Activated B cell treated with CpG ODN at 0.5 μM for 24 hours (primary cell): ENCODE data around the gene PBX1. TPM values are rescaled to one million over a fixed set of nuclear protein-coding genes. Genes with fewer than 3 reads are reported as not detected.

Experiments
- ATAC-seq: fragments of 200-7000 bp; cut with Tn5 transposase; one replicate; pipeline ENCODE4 v1.10.0; 2021; ENCODE audit warnings: low read depth, mild to moderate bottlenecking, moderate library complexity
- CTCF ChIA-PET: fragments of 350-600 bp; sonication (Branson Sonifier 250); formaldehyde crosslinking; loops from one replicate; lab custom pipeline; 2021; ENCODE audit warnings: antibody characterized with exemption; lab: Charles Lee
- POLR2A ChIA-PET: fragments of 350-600 bp; sonication (Branson Sonifier 250); formaldehyde crosslinking; loops from one replicate; lab custom pipeline; 2021; ENCODE audit warnings: antibody characterized with exemption; lab: Charles Lee
- DNase-seq: peaks from one replicate; pipeline ENCODE4 v3.0.0; 2022
- H3K27ac Mint-ChIP-seq: one replicate; pipeline ENCODE4 v1.8.0; 2020; ENCODE audit warnings: mixed read lengths
- H3K27me3 Mint-ChIP-seq: one replicate; pipeline ENCODE4 v1.8.0; 2021; ENCODE audit warnings: mixed read lengths
- H3K36me3 Mint-ChIP-seq: one replicate; pipeline ENCODE4 v1.8.0; 2021; ENCODE audit warnings: low read depth, mixed read lengths
- H3K4me1 Mint-ChIP-seq: one replicate; pipeline ENCODE4 v1.8.0; 2021; ENCODE audit warnings: mixed read lengths
- H3K4me3 Mint-ChIP-seq: one replicate; pipeline ENCODE4 v1.8.0; 2020; ENCODE audit warnings: mild to moderate bottlenecking, mixed read lengths
- H3K9me3 Mint-ChIP-seq: one replicate; pipeline ENCODE4 v1.8.0; 2020; ENCODE audit warnings: mixed read lengths
- CTCF ChIP-seq: fragments of 200-600 bp; IDR thresholded peaks from one replicate; pipeline ENCODE4 v1.8.0; 2022; ENCODE audit warnings: antibody characterized with exemption, mild to moderate bottlenecking
- intact Hi-C: fragments of 100-400 bp; cut with micrococcal nuclease; formaldehyde crosslinking; loops from one replicate; pipeline ENCODE4 v1.15.1; 2024
- total RNA-seq: library from RNA; stranded (reverse); gene quantifications from 2 replicates; pipeline ENCODE4 v1.2.3, GENCODE V29; 2022

The PBX1 gene
- total RNA-seq, 1 donor from 2014 or later: not detected

GRCh38 chr1:164813776-164814175, 254.8 kb downstream of the PBX1 start:
- DNase-seq: no peak
- Mint-ChIP-seq H3K9me3 (no peaks in the 10 kb centered on the region), H3K4me3 (no peak overlapping the region), H3K4me1 (no peaks in the 10 kb centered on the region), H3K27me3 (peaks cover 5% of the 10 kb centered on the region), H3K27ac (no peak overlapping the region), H3K36me3 (no peaks in the 10 kb centered on the region)
- intact Hi-C loops: no loop called here
- ChIA-PET CTCF (no interaction called here), POLR2A (no interaction called here)
- no peak for TF ChIP-seq CTCF
- no peak for ATAC-seq

GRCh38 chr1:164821648-164822047, 262.7 kb downstream of the PBX1 start:
- peaks cover 2% of the 10 kb centered on the region for H3K27me3 Mint-ChIP-seq
- no peak for TF ChIP-seq CTCF
- no peak overlapping the region for H3K4me3 Mint-ChIP-seq
- no peak for ATAC-seq
- ChIA-PET CTCF (no interaction called here), POLR2A (no interaction called here)
- H3K4me1 Mint-ChIP-seq: no peaks in the 10 kb centered on the region
- no peak for DNase-seq
- H3K27ac Mint-ChIP-seq: no peak overlapping the region
- intact Hi-C loops: no loop called here
- H3K36me3 Mint-ChIP-seq: no peaks in the 10 kb centered on the region
- no peaks in the 10 kb centered on the region for H3K9me3 Mint-ChIP-seq

GRCh38 chr1:164823486-164824279, 264.7 kb downstream of the PBX1 start:
- CTCF ChIA-PET: no interaction called here
- no peak for ATAC-seq
- H3K4me1 Mint-ChIP-seq: no peaks in the 10 kb centered on the region
- no peak overlapping the region for H3K27ac Mint-ChIP-seq
- H3K4me3 Mint-ChIP-seq: no peak overlapping the region
- DNase-seq: no peak
- H3K27me3 Mint-ChIP-seq: no peaks in the 10 kb centered on the region
- TF ChIP-seq CTCF: no peak
- H3K36me3 Mint-ChIP-seq: no peaks in the 10 kb centered on the region
- POLR2A ChIA-PET: no interaction called here
- intact Hi-C loops: no loop called here
- no peaks in the 10 kb centered on the region for H3K9me3 Mint-ChIP-seq

- no peak for TF ChIP-seq CTCF
- Mint-ChIP-seq H3K4me1 (no peaks in the 10 kb centered on the region), H3K4me3 (no peak overlapping the region), H3K9me3 (no peaks in the 10 kb centered on the region), H3K27me3 (no peaks in the 10 kb centered on the region), H3K27ac (no peak overlapping the region), H3K36me3 (no peaks in the 10 kb centered on the region)
- ChIA-PET CTCF (no interaction called here), POLR2A (no interaction called here)
- intact Hi-C loops: no loop called here
- no peak for ATAC-seq
- no peak for DNase-seq
Observed at GRCh38 chr1:164824542-164824941, 265.6 kb downstream of the PBX1 start.

GRCh38 chr1:164830628-164831027, 271.6 kb downstream of the PBX1 start:
- no peak overlapping the region for H3K27ac Mint-ChIP-seq
- no peak for TF ChIP-seq CTCF
- no peaks in the 10 kb centered on the region for H3K36me3 Mint-ChIP-seq
- no peaks in the 10 kb centered on the region for H3K9me3 Mint-ChIP-seq
- CTCF ChIA-PET: no interaction called here
- H3K4me1 Mint-ChIP-seq: no peaks in the 10 kb centered on the region
- no peaks in the 10 kb centered on the region for H3K27me3 Mint-ChIP-seq
- DNase-seq (no peak), ATAC-seq (no peak)
- intact Hi-C loops: no loop called here
- POLR2A ChIA-PET: no interaction called here
- H3K4me3 Mint-ChIP-seq: no peak overlapping the region
